ENCODE data around the gene ZFP92. TPM values are rescaled to one million over a fixed set of nuclear protein-coding genes. Genes with fewer than 3 reads are reported as not detected.
"Not testable (repeated sequence)": the region's sequence is repeated elsewhere in the genome, so short reads cannot be mapped to it uniquely, and the experiment has no call there.

The ZFP92 gene
- total RNA-seq, 2 experiments from 2014 or later = 0.98 TPM

DNA sequence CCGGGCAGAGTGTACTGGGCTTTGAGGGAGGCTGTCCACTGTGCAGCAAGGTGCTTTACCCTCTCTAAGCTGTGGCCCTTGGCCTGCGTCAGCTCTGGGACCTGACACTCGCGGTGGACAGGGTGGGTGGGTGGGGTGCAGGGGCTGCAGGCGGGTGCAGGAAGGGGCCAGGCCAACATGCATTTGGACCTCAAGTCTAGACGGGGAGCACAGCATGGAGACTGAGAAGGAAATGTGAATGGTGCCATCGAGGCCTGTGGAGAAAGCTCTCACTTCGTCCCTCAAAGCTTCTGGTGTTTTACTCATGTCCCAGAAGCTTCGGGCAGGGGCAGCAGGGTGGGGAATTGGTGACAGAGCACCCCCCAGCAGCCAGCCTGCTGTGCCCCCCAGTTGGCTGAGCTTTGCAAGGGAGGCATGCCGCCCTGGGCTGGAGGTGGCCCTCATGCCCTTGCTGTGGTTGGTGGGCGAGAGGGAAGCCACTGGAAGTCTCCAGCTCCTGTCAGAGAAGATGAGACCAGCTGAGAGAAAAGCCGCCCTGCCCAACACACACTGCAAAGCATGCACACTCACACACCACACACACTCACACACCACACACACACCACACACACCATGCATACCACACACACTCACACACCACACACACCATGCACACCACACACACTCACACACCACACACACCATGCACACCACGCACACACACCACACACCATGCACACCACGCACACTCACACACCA lies 22.4 kb upstream of the ZFP92 start:
- Mint-ChIP-seq H3K36me3 (ENCODE audit: low read depth) (no peaks in the 10 kb centered on the region), H3K27me3 (no peaks in the 10 kb centered on the region), H3K27ac (no peak overlapping the region), H3K9me3 (ENCODE audit: low read depth) (no peaks in the 10 kb centered on the region), H3K4me1 (no peaks in the 10 kb centered on the region), H3K4me3 (no peak overlapping the region)
- intact Hi-C loops (cut with DNase I, micrococcal nuclease) = no loop called here
- CTCF ChIA-PET = no interaction called here
- POLR2A ChIA-PET = no interaction called here
- ATAC-seq = no peak
- no peak for DNase-seq

DNA sequence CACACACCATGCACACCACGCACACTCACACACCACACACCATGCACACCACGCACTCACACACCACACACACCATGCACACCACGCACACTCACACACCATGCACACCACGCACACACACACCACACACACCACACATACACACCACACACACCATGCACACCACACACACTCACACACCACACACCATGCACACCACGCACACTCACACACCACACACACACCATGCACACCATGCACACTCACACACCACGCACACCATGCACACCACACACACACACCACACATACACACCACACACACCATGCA lies 21.9 kb upstream of the ZFP92 start:
- H3K4me3 Mint-ChIP-seq; H3K27me3 Mint-ChIP-seq; H3K9me3 Mint-ChIP-seq (ENCODE audit: low read depth); intact Hi-C loops (cut with DNase I, micrococcal nuclease); H3K36me3 Mint-ChIP-seq (ENCODE audit: low read depth); H3K27ac Mint-ChIP-seq; ATAC-seq; POLR2A ChIA-PET; CTCF ChIA-PET; DNase-seq; H3K4me1 Mint-ChIP-seq: not testable (repeated sequence)

DNA sequence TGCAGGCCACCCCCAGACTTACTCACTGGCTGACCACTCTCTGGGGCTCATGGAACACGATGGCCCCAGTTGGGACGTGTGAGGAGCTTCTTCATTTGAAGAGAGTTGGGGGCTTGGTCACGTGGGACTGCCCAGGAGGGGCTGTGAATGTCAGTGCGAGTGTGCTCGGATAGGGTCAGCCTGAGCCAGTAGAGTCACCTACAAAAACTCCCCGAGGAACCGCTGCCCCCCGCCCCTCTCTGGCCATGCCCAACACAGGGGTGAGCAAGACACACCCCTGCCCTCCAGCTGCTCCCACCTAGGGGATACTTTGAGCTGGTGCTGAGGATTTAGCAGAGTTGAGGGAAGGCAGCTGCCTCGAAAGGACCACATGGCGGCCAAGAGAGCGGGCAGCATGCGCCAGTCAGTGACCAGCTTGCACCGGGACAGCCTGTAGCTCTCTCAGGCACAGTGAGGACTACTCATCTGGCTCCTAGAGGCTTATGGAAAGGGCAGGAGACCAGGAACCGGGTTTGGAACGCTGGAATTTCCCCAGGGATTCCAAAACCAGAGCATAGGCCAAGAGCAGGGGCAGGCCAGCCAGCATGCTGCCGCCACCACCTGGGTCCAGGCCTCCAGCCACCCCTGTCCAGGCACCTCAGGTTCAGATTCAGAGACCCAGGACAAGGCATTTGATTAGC lies 18.5 kb upstream of the ZFP92 start:
- DNase-seq = no peak
- intact Hi-C loops (cut with DNase I, micrococcal nuclease) = no loop called here
- H3K9me3 Mint-ChIP-seq (ENCODE audit: low read depth) = no peaks in the 10 kb centered on the region
- no peaks in the 10 kb centered on the region for H3K4me1 Mint-ChIP-seq
- ChIA-PET CTCF (no interaction called here), POLR2A (no interaction called here)
- no peak overlapping the region for H3K27ac Mint-ChIP-seq
- H3K36me3 Mint-ChIP-seq (ENCODE audit: low read depth) = no peaks in the 10 kb centered on the region
- no peak for ATAC-seq
- H3K27me3 Mint-ChIP-seq = no peaks in the 10 kb centered on the region
- H3K4me3 Mint-ChIP-seq = no peak overlapping the region

DNA sequence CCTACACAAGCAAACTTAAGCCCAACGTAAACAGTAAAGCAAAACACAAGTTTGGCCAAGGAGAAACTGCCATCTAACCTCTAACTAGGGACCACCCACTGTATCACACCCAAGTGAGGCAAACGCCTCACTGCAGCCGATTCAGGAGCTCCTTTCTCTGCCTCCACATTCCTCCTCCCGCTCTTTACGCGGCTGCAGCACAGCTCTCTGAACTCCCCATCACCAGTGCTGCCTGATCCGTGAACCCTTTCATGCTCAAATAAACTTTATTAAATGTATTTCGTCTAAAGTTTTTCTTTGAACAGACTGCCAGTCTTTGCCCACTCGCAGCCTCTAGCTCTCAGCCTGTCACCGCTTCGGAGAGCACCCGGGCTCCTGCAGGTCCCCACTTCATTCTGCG lies 16.7 kb upstream of the ZFP92 start:
- CTCF ChIA-PET = interaction anchor here (0.7 to 0.8 kb wide), 2 partner anchors 10 to 74 kb away, joined by 4 read pairs; no protein-coding TSS in a partner anchor
- no peaks in the 10 kb centered on the region for H3K4me1 Mint-ChIP-seq
- H3K27me3 Mint-ChIP-seq = no peaks in the 10 kb centered on the region
- H3K36me3 Mint-ChIP-seq (ENCODE audit: low read depth) = no peaks in the 10 kb centered on the region
- POLR2A ChIA-PET = no interaction called here
- ATAC-seq (no peak), DNase-seq (no peak)
- intact Hi-C loops (cut with DNase I, micrococcal nuclease) = no loop called here
- no peak overlapping the region for H3K4me3 Mint-ChIP-seq
- H3K9me3 Mint-ChIP-seq (ENCODE audit: low read depth) = no peaks in the 10 kb centered on the region
- no peak overlapping the region for H3K27ac Mint-ChIP-seq

DNA sequence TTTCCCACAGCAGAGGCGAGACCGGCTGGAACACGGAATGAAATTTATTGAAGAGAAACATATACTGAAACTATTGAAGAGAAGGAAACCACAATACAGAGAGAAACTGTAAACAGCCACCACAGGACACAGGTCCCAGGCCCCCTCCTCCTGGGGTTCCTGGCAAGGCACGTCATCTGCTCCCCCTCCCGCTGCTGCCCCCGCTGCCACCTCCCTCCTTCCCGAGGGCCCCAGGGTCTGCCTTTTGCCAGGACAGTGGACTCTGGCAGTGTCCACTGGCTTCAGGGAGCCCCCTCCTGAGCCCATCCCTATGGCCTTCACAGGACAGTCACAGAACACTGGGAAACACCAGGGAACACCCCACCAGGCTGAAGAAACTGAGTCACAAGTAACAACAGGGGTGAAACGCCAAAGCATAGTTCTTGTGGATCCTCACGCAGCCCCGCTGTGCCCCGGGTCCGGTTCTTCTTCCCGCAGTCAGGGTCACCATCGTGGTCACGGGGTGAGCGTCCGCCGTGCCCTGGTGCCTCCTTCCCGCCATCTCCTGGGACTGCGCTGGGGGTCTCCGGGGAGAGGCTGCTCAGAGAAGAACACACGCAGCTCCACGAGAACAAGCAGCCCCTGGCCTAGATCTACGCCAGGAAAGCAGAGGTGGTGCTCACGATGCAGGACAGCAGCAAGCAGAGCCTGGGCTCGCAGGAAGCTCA lies 15.5 kb upstream of the ZFP92 start:
- no peak for ATAC-seq
- Mint-ChIP-seq H3K9me3 (ENCODE audit: low read depth) (no peaks in the 10 kb centered on the region), H3K36me3 (ENCODE audit: low read depth) (no peaks in the 10 kb centered on the region), H3K4me3 (no peak overlapping the region), H3K4me1 (no peaks in the 10 kb centered on the region), H3K27me3 (no peaks in the 10 kb centered on the region), H3K27ac (no peak overlapping the region)
- intact Hi-C loops (cut with DNase I, micrococcal nuclease) = no loop called here
- POLR2A ChIA-PET = no interaction called here
- no peak for DNase-seq
- CTCF ChIA-PET = no interaction called here

DNA sequence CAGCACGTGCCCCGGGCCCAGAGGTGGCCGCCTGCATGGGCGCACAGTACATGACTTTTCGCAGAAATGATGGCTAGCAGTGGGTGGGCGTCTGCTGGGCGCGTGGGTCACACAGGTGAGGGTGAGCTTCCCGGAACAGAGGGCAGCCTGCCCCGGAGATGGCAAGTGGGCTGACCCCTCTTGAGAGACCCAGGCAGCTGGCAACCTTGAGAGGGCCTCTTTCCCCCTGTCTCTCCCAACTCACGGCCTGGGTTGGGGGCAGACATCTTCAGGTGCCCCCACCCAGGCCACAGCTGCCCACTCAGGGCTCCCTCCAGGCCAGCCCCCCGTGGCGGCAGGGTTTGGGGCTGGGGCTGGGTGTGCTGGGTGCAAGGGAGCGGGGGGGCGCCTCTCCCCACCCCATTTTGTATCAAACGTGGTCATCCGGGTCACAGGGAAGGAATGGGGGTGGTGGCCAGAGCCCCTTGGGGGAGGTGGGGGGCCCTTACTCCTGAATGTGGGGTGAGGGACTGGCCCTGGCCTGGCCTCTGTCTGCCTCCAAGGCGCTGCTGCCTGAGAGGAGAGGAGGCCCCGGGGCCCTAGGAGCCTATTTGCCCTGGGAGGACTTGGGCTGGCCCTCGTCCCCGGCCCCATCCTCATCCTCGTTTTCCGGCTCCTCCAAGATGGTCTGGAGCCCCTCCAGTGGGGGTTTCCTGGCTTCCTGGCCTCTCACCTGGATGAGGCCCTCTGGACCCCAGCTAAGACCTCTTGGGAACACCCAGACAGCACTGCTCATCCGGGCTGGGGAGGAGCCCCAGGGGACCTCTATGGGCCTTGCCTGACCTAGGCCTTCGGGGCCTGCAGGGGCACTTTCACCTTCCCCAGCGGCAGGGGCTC lies 14.7 kb upstream of the ZFP92 start:
- Mint-ChIP-seq H3K4me1 (no peaks in the 10 kb centered on the region), H3K9me3 (ENCODE audit: low read depth) (no peaks in the 10 kb centered on the region), H3K4me3 (no peak overlapping the region), H3K27ac (no peak overlapping the region), H3K27me3 (no peaks in the 10 kb centered on the region), H3K36me3 (ENCODE audit: low read depth) (no peaks in the 10 kb centered on the region)
- no peak for DNase-seq
- intact Hi-C loops (cut with DNase I, micrococcal nuclease) = no loop called here
- CTCF ChIA-PET = no interaction called here
- ATAC-seq = no peak
- POLR2A ChIA-PET = no interaction called here

DNA sequence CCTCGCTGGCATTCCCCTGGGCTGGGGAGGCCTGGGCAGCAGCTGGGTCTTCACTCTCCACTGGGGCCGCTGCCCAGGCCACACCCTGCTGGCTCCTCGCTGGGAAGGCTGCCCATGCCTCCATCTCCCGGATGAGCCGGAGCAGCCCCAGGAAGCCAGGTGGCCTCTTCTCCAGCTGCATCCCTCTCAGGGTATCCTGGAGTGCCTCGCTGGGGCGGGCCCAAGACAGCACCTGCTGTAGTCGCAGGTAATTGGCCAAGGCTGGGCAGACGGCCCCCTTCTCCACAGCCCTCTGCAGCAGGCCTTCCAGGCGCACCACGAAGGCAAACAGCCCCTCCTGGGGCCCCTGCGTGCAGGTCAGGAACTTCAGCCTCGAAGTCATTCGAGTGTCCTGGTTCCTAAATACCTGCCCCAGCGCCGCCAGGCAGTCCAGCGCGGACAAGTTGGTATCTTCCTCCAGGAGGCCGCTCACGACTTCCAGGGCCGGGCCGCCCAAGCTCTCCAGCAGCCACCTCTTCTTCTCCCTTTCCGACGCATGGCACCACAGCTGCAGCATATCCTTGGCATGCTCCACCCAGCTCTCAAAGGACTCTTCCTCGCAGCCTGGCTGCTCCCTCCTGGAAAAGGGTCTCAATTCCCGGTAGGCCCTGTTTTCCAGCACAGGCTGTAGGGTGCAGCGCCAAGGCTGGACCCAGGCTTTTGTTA lies 13.9 kb upstream of the ZFP92 start:
- H3K27ac Mint-ChIP-seq = no peak overlapping the region
- intact Hi-C loops (cut with DNase I, micrococcal nuclease) = no loop called here
- CTCF ChIA-PET = interaction anchor here (0.6 kb wide), 1 partner anchor 14 kb away, joined by 3 read pairs; the partner anchor contains the start of gene ZFP92
- H3K36me3 Mint-ChIP-seq (ENCODE audit: low read depth) = no peaks in the 10 kb centered on the region
- H3K4me3 Mint-ChIP-seq = no peak overlapping the region
- H3K9me3 Mint-ChIP-seq (ENCODE audit: low read depth) = no peaks in the 10 kb centered on the region
- H3K27me3 Mint-ChIP-seq = no peaks in the 10 kb centered on the region
- H3K4me1 Mint-ChIP-seq = no peaks in the 10 kb centered on the region
- DNase-seq = no peak
- ATAC-seq = no peak
- POLR2A ChIA-PET = interaction anchor here (0.6 kb wide), 1 partner anchor 110 kb away, joined by 3 read pairs; no protein-coding TSS in a partner anchor

DNA sequence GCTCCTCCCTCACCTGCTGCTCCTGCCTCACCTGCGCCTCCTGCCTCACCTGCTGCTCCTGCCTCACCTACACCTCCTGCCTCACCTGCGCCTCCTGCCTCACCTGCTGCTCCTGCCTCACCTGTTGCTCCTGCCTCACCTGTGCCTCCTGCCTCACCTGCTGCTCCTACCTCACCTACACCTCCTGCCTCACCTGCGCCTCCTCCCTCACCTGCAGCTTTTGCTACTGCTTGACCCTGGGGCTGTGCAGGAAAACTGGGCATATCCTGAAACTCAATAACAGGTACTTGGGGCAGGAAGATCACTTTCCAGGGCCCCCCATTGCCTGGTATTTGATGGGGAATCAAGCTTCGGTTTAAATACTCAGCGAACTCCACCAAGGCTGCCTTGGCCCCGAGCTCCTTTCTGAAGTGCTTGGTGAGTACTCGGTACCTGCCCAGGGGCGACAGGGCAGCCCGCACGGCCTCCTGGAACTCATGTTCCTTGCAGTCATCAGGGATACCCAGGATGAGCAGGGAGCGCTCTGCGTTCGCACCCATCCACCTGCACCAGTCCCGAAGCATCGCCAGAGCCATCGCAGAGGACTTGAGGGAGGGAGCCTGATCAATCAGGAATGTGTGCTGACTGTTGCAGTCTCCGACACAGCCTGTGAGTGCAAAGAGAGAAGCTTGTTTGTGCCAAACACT lies 12.9 kb upstream of the ZFP92 start:
- CTCF ChIA-PET = interaction anchor here (1.0 kb wide), 1 partner anchor 67 kb away, joined by 4 read pairs; no protein-coding TSS in a partner anchor
- intact Hi-C loops (cut with DNase I, micrococcal nuclease) = no loop called here

DNA sequence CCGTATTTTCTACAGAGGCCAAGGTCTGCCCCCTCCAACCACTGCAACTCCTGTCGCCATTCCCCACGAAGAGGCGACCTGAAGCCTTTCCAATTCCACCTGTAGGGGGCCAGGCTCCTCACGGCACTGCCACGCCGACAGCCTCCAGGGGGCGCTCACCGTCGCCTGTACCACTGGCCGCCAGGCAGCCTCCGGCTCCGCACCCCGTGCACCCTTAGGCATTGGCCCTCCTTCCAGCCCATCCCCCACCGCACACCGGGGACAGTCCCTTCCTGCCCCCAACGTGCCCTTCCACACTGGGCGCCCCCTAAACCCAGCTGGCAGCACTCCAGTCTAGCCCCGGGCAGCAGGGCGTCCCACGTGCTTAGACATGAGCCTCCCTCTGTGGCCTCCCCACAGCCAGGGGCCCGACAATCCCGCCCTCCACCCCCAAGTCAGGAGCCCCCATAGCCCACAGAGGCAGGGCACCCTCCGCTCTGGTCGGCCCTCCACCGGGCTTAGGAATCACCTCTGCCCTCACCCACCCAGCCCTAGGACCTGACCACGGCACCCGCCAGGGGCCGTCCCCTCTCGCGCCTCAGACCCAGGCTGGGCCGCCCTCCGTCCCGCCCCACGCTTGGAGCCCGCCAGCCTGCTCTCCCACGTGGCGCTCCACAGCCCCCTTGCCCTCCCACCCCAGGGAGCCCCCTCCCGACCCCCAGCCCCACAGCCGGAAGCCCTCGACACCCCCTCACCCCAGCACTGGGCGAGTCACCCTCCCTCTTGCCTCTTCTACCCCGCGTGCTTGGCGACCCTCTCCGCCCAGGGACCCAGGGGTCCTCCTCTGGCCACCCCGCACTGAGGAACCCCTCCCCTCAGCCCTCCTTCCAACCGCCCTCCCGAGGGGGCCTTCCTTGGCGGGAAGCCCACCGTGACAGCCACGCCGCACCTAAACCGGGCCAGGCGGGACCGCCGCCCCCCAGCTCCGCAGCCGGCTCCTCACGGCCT lies 10.8 kb upstream of the ZFP92 start:
- intact Hi-C loops (cut with DNase I, micrococcal nuclease) = loop anchor here in 1 of 2 experiments (1.0 to 5.0 kb wide), 2 partner anchors 107 to 368 kb away; no protein-coding TSS in a partner anchor

More for the DNA sequence above, 12.9 kb upstream of the ZFP92 start:
- Mint-ChIP-seq H3K4me1 (no peaks in the 10 kb centered on the region), H3K27me3 (no peaks in the 10 kb centered on the region), H3K4me3 (no peak overlapping the region), H3K27ac (no peak overlapping the region), H3K36me3 (ENCODE audit: low read depth) (no peaks in the 10 kb centered on the region), H3K9me3 (ENCODE audit: low read depth) (no peaks in the 10 kb centered on the region)
- DNase-seq (no peak), ATAC-seq (no peak)
- POLR2A ChIA-PET = no interaction called here

More for the DNA sequence above, 10.8 kb upstream of the ZFP92 start:
- no peaks in the 10 kb centered on the region for H3K27me3 Mint-ChIP-seq
- no peak overlapping the region for H3K4me3 Mint-ChIP-seq
- H3K36me3 Mint-ChIP-seq (ENCODE audit: low read depth) = no peaks in the 10 kb centered on the region
- POLR2A ChIA-PET = no interaction called here
- ATAC-seq (peak; percentile 86), DNase-seq (peak; percentile 81)
- H3K27ac Mint-ChIP-seq = no peak overlapping the region
- CTCF ChIA-PET = interaction anchor here (1.3 kb wide), 1 partner anchor 106 kb away, joined by 5 read pairs; no protein-coding TSS in a partner anchor
- no peaks in the 10 kb centered on the region for H3K9me3 Mint-ChIP-seq (ENCODE audit: low read depth)
- no peaks in the 10 kb centered on the region for H3K4me1 Mint-ChIP-seq
